Fibroblast of the aortic adventitia (primary cell): ENCODE results near the gene SLC13A2. TPM values are rescaled to one million over a fixed set of nuclear protein-coding genes. Genes with fewer than 3 reads are reported as not detected.

Source experiments
- DNase-seq: peaks from one replicate; pipeline ENCODE4 v3.0.0-alpha.2; 2010; ENCODE audit warnings: low read depth
- H3K4me3 ChIP-seq: 2 replicates; pipeline ENCODE4 v1.5.1; 2011; ENCODE audit warnings: low read depth, mild to moderate bottlenecking, control low read depth, low read length, moderate library complexity
- CTCF ChIP-seq: IDR thresholded peaks from 2 replicates; pipeline ENCODE4 v1.5.1; 2011; ENCODE audit warnings: mild to moderate bottlenecking, low read length, control low read depth, inconsistent platforms; ENCODE audit not compliant: insufficient read depth
- total RNA-seq: library from RNA; depleted of rRNA; stranded (reverse); fragments of >200 nt; gene quantifications from 2 replicates; pipeline ENCODE4 v1.2.3, GENCODE V29; 2012; ENCODE audit warnings: low replicate concordance

Gene SLC13A2
- total RNA-seq, 1 donor = not detected

GRCh38 chr17:28470914-28471366 is 2.5 kb upstream of the SLC13A2 start:
- no peak overlapping the region for H3K4me3 ChIP-seq
- no peak for DNase-seq
- no peak for TF ChIP-seq CTCF

GRCh38 chr17:28471531-28472342 is 1.7 kb upstream of the SLC13A2 start:
- TF ChIP-seq CTCF = no peak
- DNase-seq = no peak
- H3K4me3 ChIP-seq = no peak overlapping the region

GRCh38 chr17:28472871-28473497 is 460 bp upstream of the SLC13A2 start:
- no peak for TF ChIP-seq CTCF
- DNase-seq = no peak
- H3K4me3 ChIP-seq = no peak overlapping the region

GRCh38 chr17:28474111-28474531 is 677 bp downstream of the SLC13A2 start:
- TF ChIP-seq CTCF = no peak
- H3K4me3 ChIP-seq = no peak overlapping the region
- no peak for DNase-seq

GRCh38 chr17:28475151-28475900 is 1.9 kb downstream of the SLC13A2 start:
- TF ChIP-seq CTCF = no peak
- no peak for DNase-seq

GRCh38 chr17:28476076-28476865 is 2.8 kb downstream of the SLC13A2 start:
- TF ChIP-seq CTCF = no peak

More at GRCh38 chr17:28475151-28475900, 1.9 kb downstream of the SLC13A2 start:
- no peak overlapping the region for H3K4me3 ChIP-seq

More at GRCh38 chr17:28476076-28476865, 2.8 kb downstream of the SLC13A2 start:
- no peak for DNase-seq
- H3K4me3 ChIP-seq = no peak overlapping the region
